Fibroblast of mammary gland (primary cell): ENCODE results near the gene ASTN2.

ENCODE experiments used
- DNase-seq: peaks from one replicate; pipeline ENCODE4 v3.0.0-alpha.2; 2010; ENCODE audit warnings: low read depth
- H3K4me3 ChIP-seq: 2 replicates; pipeline ENCODE4 v1.5.1; 2011; ENCODE audit warnings: low read depth, mild to moderate bottlenecking, low read length, moderate library complexity; ENCODE audit not compliant: control insufficient read depth
- CTCF ChIP-seq: conservative IDR thresholded peaks from 2 replicates; pipeline ENCODE4 v1.5.1; 2011; ENCODE audit warnings: low read depth, low read length, inconsistent platforms; ENCODE audit not compliant: control insufficient read depth, insufficient read depth

ASTN2 gene

DNA sequence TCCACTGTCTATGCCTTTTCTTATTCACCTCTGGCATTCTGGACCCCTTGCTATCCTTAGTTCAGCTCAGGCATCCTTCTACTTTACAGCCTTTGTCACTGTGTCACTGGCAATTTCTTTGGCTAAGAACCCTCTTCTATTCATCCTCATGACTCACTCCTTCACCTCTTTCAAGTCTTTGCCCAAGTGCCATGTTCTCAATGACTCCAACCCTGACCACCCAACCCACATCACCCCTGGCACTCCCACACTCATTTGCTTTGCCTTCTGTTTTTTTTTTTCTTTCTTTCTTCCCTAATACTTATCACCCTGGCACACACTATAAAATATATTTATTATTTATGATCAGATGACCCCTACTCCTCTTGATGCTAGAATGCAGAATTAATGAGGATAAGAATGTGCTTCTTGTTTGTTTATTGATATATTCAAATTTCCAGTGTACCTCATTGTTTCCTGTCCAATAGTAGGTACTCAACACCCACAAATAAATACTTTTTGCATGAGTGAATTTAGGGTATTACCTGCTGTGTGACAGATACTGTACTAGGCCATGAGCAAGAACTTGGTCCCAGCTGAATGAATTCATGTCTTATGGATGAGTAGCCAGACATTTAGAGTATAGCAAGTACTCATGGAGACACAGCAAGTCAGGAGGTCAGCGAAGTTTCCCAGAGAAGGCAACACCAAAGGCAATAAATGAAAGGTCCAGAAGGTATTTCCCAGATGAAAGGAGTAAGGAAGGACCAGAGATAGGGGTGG is 1025.1 kb downstream of the ASTN2 start:
- no peak for TF ChIP-seq CTCF
- no peak for DNase-seq
- no peak overlapping the region for H3K4me3 ChIP-seq

DNA sequence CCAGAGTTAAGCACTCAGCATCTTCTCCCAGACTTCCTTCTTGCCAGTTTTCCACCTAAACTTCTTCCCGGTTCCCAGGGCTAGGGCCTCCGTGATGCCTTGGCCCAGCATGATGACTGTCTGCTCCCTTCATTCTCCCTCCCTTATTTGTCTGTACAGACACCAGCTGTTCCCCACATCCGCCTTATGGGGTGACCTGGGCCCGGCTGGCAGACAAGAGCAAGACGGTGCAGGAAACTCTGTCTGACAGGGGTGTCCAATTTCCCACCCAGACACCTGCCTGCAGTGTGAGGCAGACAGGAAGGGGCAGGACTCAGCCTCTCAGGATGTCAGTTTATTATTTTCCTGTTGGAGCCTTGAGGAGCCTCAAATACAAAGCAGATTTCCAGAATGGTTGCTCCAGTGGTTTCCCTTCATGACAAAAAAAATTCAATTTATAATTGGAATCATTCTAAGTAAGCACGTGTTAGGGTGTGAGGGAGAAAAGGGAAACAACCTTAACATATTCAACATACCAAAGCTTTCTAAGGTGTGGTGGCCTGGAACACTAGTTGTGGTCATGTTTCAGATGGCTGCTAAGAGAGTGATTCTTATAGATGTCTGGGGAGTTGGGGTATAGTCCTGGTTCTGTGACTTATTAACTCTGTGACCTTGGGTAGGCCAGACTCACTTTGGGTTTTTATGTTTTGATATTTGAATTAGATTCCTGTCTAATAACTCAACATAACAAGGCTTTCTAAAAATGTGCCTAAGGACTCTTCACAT is 1026.7 kb downstream of the ASTN2 start:
- DNase-seq, result no peak
- TF ChIP-seq CTCF, result no peak
- H3K4me3 ChIP-seq, result no peak overlapping the region

DNA sequence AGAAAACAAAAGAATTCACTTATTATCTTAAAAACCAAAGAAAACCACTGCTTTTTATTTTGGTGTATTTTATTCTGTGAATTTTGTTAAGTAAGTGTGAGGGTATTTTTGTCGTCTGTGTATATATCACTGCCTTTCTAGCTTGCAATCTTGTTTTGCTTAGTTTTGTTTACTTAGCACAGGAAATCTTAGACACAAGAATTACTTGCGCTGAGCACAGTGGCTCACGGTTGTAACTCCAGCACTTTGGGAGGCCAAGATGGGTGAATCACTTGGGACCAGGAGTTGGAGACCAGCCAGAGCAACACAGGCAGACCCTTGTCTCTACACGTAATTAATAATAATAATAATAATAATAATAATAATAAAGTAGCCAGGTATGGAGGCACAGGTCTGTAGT is 1030.9 kb downstream of the ASTN2 start:
- no peak for DNase-seq
- no peak for TF ChIP-seq CTCF
- H3K4me3 ChIP-seq, result no peak overlapping the region

GRCh38 chr9:116383133-116383532 is 1031.7 kb downstream of the ASTN2 start:
- no peak for TF ChIP-seq CTCF
- no peak overlapping the region for H3K4me3 ChIP-seq
- DNase-seq, result no peak

- no peak for DNase-seq
- no peak for TF ChIP-seq CTCF
- H3K4me3 ChIP-seq, result no peak overlapping the region
These were observed 1032.8 kb downstream of the ASTN2 start for GRCh38 chr9:116382053-116382452.

- no peak overlapping the region for H3K4me3 ChIP-seq
- TF ChIP-seq CTCF, result no peak
- no peak for DNase-seq
These were observed 1033.5 kb downstream of the ASTN2 start for GRCh38 chr9:116381350-116381749.
